Left kidney (tissue), 2 donors: ENCODE measurements around the gene MRPS22. TPM values are rescaled to one million over a fixed set of nuclear protein-coding genes. Genes with fewer than 3 reads are reported as not detected.
"Not testable (repeated sequence)": the region's sequence is repeated elsewhere in the genome, so short reads cannot be mapped to it uniquely, and the experiment has no call there.

Experiments
- DNase-seq: peaks from one replicate; pipeline ENCODE4 v3.0.0-alpha.2; 2013
- polyA plus RNA-seq: library from polyadenylated mRNA; unstranded; fragments of 120-200 nt; gene quantifications from one replicate; pipeline ENCODE4 v1.2.1, GENCODE V29; 2013; ENCODE audit not compliant: insufficient read length

The MRPS22 gene
- polyA plus RNA-seq, 1 donor = 68.8 TPM

DNA sequence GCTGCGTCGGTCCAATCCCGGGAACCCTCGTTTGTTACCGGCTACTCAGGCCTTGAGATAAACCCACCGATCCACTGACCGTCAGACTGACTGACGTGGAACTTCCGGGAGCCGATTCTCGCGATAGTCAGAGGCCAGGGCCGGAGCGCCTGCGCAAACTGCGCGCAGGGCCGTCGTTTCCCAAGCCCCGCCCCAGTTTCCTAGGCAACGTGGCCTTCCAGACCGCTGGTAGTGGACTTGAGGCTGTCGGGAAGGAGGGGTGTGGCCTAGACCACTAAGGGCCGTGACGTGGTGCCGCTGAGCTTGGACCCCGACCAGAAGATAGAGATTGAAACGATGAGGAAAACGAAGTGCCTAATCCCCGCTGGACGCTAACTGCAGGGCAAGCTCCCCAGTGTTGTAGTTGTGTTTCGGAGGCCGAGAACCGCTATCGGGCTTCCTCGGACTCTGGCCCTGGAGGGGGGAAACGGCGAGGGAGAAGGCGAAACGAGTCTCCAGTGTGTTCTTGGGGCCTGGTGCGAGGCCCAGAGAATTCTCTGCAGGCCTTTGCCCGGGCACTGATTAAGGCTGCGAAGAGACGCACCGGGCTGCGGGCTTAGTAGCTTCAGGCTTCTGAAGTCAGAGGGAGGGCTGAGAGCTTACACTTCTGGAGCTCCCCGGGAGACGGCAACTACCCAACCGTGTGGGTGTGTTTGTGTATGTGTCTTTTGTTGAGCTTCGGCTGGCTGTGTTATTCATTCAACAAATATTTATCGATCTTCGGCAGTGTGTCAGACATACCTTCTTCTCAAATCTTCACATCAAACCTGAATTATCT is 45.9 kb downstream of the MRPS22 start, which contains the start of gene COPB2:
TSS of gene COPB2 (minus strand) at position 96 of the 817 bp plus-strand sequence. CDS start 97 bp downstream, outside the sequence.
- DNase-seq = peak; percentile 99

DNA sequence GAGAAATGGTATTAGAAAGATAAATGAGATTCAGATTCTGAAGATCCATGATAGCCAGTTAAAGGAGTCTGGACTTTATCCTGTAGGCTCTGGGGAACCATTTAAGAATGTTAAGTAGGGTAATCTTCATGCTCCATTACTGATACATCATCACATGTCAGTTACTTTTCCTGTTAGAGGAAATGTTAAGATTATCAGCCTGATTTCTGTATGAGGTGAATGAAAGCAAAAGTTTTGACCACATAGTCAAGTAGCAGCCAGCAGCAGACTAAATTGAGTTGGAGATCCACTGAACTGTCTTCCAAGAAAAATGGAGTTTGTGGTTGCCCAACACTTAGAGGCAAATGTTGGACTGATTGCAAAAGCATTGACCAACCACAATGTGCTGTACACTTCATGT is 50.3 kb downstream of the MRPS22 start:
- DNase-seq = no peak

DNA sequence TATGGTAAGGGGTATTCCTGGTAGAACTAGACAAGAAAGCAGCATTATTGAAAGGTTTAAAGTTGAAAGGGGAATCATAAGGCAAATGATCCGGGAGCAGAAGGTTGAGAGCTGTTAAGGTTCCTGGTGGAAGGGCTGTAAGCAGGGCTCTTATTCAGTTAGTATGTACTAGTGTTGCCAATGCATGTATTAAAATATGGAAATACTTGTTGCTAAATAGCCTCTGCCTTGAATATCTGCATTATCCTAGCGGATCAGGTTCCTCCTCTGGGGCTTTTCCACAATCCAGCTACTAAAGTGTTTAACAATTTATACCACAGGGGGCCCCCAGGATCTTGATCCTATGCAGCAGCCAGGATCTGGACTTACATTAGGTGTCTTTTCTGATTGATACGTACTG is 52.9 kb downstream of the MRPS22 start:
- DNase-seq = no peak

DNA sequence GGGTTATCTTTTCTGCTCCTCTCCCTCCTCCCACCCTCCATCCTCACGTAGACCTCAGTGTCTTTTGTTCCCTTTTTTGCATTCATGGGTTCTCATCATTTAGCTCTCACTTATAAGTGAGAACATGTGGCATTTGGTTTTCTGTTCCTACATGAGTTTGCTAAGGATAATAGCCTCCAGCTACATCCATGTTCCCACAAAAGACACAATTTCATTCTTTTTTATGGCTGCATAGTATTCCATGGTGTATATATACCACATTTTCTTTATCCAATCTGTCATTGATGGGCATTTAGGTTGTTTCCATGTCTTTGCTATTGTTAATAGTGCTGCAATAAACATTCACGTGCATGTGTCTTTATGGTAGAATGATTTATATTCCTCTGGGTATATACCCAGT is 57.3 kb downstream of the MRPS22 start:
- DNase-seq = not testable (repeated sequence)

Other genes with a start within 250 kb of the MRPS22 start
- 164 TPM for gene COPB2, start 45.6 kb downstream of the MRPS22 start, polyA plus RNA-seq
- 0.75 TPM for gene RBP2, start 132.5 kb downstream of the MRPS22 start, polyA plus RNA-seq
- 262 TPM for gene RBP1, start 195.7 kb downstream of the MRPS22 start, polyA plus RNA-seq